Colonic mucosa (tissue), 4 donors: ENCODE data around the gene CNNM4. TPM values are rescaled to one million over a fixed set of nuclear protein-coding genes. Genes with fewer than 3 reads are reported as not detected.

ENCODE experiments used
- DNase-seq: peaks from one replicate; pipeline ENCODE4 v3.0.0-alpha.2; 2020
- H3K27ac ChIP-seq: fragments of 200-600 bp; one replicate; pipeline ENCODE4 v1.8.0; 2021
- H3K27me3 ChIP-seq: fragments of 200-600 bp; one replicate; pipeline ENCODE4 v1.8.0; 2021
- H3K36me3 ChIP-seq: fragments of 200-600 bp; one replicate; pipeline ENCODE4 v1.8.0; 2021
- H3K4me1 ChIP-seq: fragments of 200-600 bp; one replicate; pipeline ENCODE4 v1.8.0; 2021; ENCODE audit warnings: mild to moderate bottlenecking
- H3K4me3 ChIP-seq: fragments of 200-600 bp; one replicate; pipeline ENCODE4 v1.8.0; 2021
- H3K9ac ChIP-seq, 2 donors: one replicate each; pipeline ENCODE4 v1.7.0; 2013; ENCODE audit warnings: control low read depth in 2 of 2, low read depth in 2 of 2, low read length in 2 of 2
- H3K9me3 ChIP-seq: fragments of 200-600 bp; one replicate; pipeline ENCODE4 v1.8.0; 2021
- CTCF ChIP-seq: fragments of 200-600 bp; IDR thresholded peaks from one replicate; pipeline ENCODE4 v1.8.0; 2022; ENCODE audit warnings: antibody characterized with exemption, mild to moderate bottlenecking
- intact Hi-C: fragments of 100-400 bp; cut with DNase I; formaldehyde crosslinking; loops from one replicate; pipeline ENCODE4 v1.14.1; 2022
- total RNA-seq, 2 donors: library from RNA; stranded (reverse); fragmentation: NEBNext Ultra II Directional in 1 of 2; extraction: Animal tissue kit (Norgen Biotek cat#: 25700) in 1 of 2; gene quantifications; one replicate each; pipeline ENCODE4 v1.2.1, GENCODE V29; 2021
- donor health status: healthy.
- donor health status: DM: no; HTN: no; CAD: no.
- donor health status: DM: no; HTN: no; CAD: no.

CNNM4 gene
- total RNA-seq, 2 donors from 2014 or later, result 80.4 to 190 TPM

DNA sequence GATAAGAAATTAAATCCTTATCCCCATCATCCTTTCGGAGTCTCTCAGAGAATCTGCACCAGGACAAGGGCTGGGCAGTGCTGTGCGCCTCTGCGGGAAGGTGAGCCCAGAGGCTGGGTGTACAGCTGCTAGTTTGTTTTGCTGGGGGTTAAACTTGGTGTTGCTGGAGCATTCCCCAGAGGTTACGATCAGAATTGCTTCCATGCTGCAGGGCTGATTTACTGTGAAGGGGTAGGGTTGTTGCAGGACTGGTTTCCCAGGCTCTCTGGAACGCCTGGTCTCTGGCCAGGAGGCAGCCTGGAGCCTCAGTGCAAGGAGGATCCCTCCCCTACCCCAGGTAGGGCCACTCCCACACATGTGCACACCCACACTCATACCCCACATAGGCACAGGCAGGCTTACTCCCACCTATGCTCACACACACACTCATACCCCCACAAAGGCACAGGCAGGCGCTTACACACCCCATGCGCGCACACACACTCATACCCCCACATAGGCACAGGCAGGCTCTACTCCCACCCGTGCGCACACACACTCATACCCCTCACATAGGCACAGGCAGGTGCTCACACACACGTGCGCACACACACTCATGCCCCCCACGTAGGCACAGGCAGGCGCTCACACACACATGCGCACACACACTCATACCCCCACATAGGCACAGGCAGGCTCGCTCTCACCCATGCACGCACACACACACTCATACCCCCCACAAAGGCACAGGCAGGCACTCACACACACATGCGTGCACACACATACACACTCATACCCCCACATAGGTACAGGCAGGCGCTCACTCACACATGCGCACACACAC lies 11.3 kb downstream of the CNNM4 start:
- H3K4me3 ChIP-seq, result no peak overlapping the region
- intact Hi-C loops, result no loop called here
- H3K9me3 ChIP-seq, result no peaks in the 10 kb centered on the region
- H3K27me3 ChIP-seq, result no peaks in the 10 kb centered on the region
- H3K4me1 ChIP-seq, result peaks cover 38% of the 10 kb centered on the region
- peak; percentile 86 for DNase-seq
- no peaks in the 10 kb centered on the region for H3K36me3 ChIP-seq
- no peak for TF ChIP-seq CTCF
- H3K27ac ChIP-seq, result peak overlapping the region; percentile 43
- peak overlapping the region in 1 of 2 donors; percentile 59 for H3K9ac ChIP-seq

DNA sequence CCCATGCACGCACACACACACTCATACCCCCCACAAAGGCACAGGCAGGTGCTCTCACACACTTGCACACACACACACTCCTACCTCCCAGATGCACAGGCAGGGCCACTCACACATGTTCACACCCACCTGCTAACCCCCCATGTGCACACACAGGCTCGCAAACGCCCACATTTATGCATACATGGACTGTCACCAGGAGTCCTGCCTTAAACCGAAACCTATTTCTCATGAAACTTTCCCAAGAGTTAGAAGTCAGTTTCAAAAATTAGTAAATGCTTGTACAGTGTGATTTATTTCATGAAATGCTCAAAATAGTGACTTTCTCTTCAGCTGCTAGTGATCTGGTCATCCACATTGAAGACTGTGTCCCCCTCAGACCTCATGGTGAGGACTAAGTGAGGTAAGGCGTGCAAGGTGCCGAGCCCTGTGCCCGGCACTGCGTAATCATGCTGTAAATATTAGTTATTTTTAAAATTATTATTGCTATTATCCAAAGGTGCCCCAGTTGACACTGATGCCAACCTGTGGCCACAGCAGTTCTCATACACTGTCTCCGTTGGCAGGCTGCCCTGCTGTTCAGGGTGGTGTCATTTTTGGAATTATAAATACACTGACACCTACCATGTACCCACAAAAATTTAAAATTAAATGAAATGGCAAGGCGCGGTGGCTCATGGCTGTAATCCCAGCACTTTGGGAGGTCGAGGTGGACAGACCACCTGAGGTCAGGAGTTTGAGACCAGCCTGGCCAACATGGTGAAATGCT lies 12.4 kb downstream of the CNNM4 start:
- Histone ChIP-seq H3K27ac (peak overlapping the region; percentile 37), H3K27me3 (no peaks in the 10 kb centered on the region), H3K36me3 (no peaks in the 10 kb centered on the region), H3K9ac (peak overlapping the region; percentile 18 to 51), H3K4me1 (peaks cover 32% of the 10 kb centered on the region), H3K4me3 (no peak overlapping the region), H3K9me3 (no peaks in the 10 kb centered on the region)
- no peak for DNase-seq
- TF ChIP-seq CTCF, result no peak
- intact Hi-C loops, result no loop called here

DNA sequence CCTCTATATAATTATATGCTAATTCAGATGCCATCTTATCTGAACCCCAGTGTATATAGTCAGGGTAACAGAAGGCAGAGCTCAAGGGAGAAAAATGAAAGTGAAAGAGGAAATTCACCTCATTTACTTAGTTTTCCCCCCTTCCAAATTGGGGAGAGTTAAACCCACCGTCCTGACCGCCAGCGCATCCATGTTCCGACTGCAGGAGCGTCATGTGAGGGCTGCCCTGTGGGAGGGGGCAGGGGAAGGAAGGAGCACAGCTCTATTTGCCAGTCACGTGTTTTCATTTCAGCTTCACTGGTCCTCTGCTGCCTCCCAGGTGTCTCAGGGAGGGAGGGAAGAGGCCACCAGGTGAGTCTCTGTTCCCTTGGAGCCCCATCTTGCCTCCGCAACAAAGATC lies 13.2 kb downstream of the CNNM4 start:
- H3K4me1 ChIP-seq, result peaks cover 32% of the 10 kb centered on the region
- peak overlapping the region; percentile 60 to 68 for H3K9ac ChIP-seq
- TF ChIP-seq CTCF, result no peak
- H3K9me3 ChIP-seq, result no peaks in the 10 kb centered on the region
- DNase-seq, result no peak
- intact Hi-C loops, result no loop called here
- H3K36me3 ChIP-seq, result no peaks in the 10 kb centered on the region
- H3K27me3 ChIP-seq, result no peaks in the 10 kb centered on the region
- peak overlapping the region; percentile 14 for H3K4me3 ChIP-seq
- peak overlapping the region; percentile 37 for H3K27ac ChIP-seq

- intact Hi-C loops, result no loop called here
- peaks cover 24% of the 10 kb centered on the region for H3K4me1 ChIP-seq
- no peak for TF ChIP-seq CTCF
- H3K36me3 ChIP-seq, result no peaks in the 10 kb centered on the region
- H3K9ac ChIP-seq, result no peak overlapping the region
- H3K27me3 ChIP-seq, result no peaks in the 10 kb centered on the region
- no peaks in the 10 kb centered on the region for H3K9me3 ChIP-seq
- no peak overlapping the region for H3K27ac ChIP-seq
- no peak overlapping the region for H3K4me3 ChIP-seq
- DNase-seq, result no peak
Measured at GRCh38 chr2:96775160-96775559, 14.5 kb downstream of the CNNM4 start.

GRCh38 chr2:96783388-96783787 lies 22.7 kb downstream of the CNNM4 start:
- Histone ChIP-seq H3K27ac (no peak overlapping the region), H3K27me3 (no peaks in the 10 kb centered on the region), H3K9me3 (no peaks in the 10 kb centered on the region), H3K4me1 (peaks cover 20% of the 10 kb centered on the region), H3K4me3 (no peak overlapping the region), H3K36me3 (no peaks in the 10 kb centered on the region), H3K9ac (no peak overlapping the region)
- TF ChIP-seq CTCF, result no peak
- intact Hi-C loops, result no loop called here
- DNase-seq, result no peak
